Measurements from ENCODE around the gene KCNG2. TPM values are rescaled to one million over a fixed set of nuclear protein-coding genes. Genes with fewer than 3 reads are reported as not detected.

Gene KCNG2
- total RNA-seq, 1 donor from 2014 or later: not detected

DNA sequence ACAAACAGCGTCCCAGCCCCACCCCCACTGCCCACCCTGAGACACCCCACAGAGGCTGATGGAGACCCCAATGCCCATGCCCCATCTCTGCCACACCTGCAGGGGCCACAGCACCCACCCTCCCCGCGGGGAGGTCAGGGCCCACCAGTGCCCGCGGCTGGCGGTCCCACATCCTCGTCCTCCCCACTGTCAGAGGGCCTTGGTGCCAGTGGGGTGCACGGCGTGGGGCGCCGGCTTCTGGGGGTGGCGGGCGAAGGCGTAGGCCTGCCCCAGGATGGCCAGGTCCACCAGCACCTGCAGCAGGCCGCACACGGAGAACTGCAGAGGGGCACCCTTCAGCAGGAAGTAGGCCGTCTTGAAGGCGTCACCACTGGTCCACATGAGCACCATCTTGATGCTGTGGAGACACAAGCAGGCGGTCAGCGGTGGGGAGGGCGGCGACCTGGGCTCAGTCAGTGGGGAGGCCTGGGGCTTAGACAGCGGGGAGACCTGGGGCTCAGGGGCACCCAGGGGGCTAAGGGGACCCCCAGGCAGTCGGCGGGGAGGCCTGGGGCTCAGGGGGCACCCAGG lies 106.1 kb downstream of the KCNG2 start:
- H3K4me1 Mint-ChIP-seq: no peaks in the 10 kb centered on the region
- no peak for DNase-seq (ENCODE audit: low read depth, low spot score)
- H3K36me3 Mint-ChIP-seq (ENCODE audit: low read depth): peaks cover 40% of the 10 kb centered on the region
- TF ChIP-seq CTCF (conservative IDR thresholded peaks at IDR 0.05): no peak
- H3K27me3 Mint-ChIP-seq (ENCODE audit: low read depth): no peaks in the 10 kb centered on the region
- no peak overlapping the region for H3K4me3 Mint-ChIP-seq
- H3K9me3 Mint-ChIP-seq: peaks cover 9% of the 10 kb centered on the region
- H3K27ac Mint-ChIP-seq (ENCODE audit: unreplicated experiment): no peak overlapping the region

GRCh38 chr18:79904357-79905147 lies 106.8 kb downstream of the KCNG2 start:
- Mint-ChIP-seq H3K4me3 (no peak overlapping the region), H3K4me1 (no peaks in the 10 kb centered on the region), H3K27me3 (ENCODE audit: low read depth) (no peaks in the 10 kb centered on the region), H3K9me3 (peaks cover 9% of the 10 kb centered on the region), H3K27ac (ENCODE audit: unreplicated experiment) (no peak overlapping the region), H3K36me3 (ENCODE audit: low read depth) (peaks cover 44% of the 10 kb centered on the region)
- DNase-seq (ENCODE audit: low read depth, low spot score): no peak
- TF ChIP-seq CTCF (conservative IDR thresholded peaks at IDR 0.05): no peak

DNA sequence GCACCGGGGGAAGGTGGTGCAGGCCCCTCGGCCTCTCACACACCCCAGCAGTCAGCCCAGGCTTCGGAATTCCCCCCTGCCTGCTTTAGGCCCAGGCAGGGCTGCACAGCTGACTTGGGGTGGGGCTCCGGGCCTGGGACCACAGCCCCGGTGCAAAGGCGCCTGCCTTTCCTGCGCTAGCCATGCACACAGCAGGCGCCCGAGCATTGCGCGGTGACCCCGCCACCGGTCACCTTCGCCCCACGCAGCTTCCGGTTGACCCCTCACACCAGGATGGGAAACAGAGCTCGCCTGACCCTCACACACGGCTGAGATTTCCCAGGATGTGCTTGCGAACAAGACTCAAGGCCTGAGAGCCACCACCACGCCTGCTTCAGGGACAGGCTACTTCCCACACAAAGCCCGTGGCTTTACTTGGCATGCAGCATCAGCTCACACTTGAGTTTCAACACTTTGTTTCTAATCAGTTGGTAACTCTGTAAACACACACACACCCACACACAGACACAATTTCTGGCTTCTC lies 107.7 kb downstream of the KCNG2 start:
- no peaks in the 10 kb centered on the region for H3K27me3 Mint-ChIP-seq (ENCODE audit: low read depth)
- no peak for TF ChIP-seq CTCF (conservative IDR thresholded peaks at IDR 0.05)
- H3K36me3 Mint-ChIP-seq (ENCODE audit: low read depth): peaks cover 41% of the 10 kb centered on the region
- no peaks in the 10 kb centered on the region for H3K4me1 Mint-ChIP-seq
- DNase-seq (ENCODE audit: low read depth, low spot score): no peak
- peaks cover 9% of the 10 kb centered on the region for H3K9me3 Mint-ChIP-seq
- no peak overlapping the region for H3K27ac Mint-ChIP-seq (ENCODE audit: unreplicated experiment)
- no peak overlapping the region for H3K4me3 Mint-ChIP-seq

GRCh38 chr18:79905993-79906392 lies 108.3 kb downstream of the KCNG2 start:
- no peaks in the 10 kb centered on the region for H3K4me1 Mint-ChIP-seq
- H3K27ac Mint-ChIP-seq (ENCODE audit: unreplicated experiment): no peak overlapping the region
- peaks cover 41% of the 10 kb centered on the region for H3K36me3 Mint-ChIP-seq (ENCODE audit: low read depth)
- no peaks in the 10 kb centered on the region for H3K27me3 Mint-ChIP-seq (ENCODE audit: low read depth)
- H3K4me3 Mint-ChIP-seq: no peak overlapping the region
- peaks cover 9% of the 10 kb centered on the region for H3K9me3 Mint-ChIP-seq
- no peak for DNase-seq (ENCODE audit: low read depth, low spot score)
- no peak for TF ChIP-seq CTCF (conservative IDR thresholded peaks at IDR 0.05)

- Mint-ChIP-seq H3K9me3 (peaks cover 8% of the 10 kb centered on the region), H3K27ac (ENCODE audit: unreplicated experiment) (no peak overlapping the region), H3K4me1 (no peaks in the 10 kb centered on the region), H3K4me3 (no peak overlapping the region), H3K27me3 (ENCODE audit: low read depth) (no peaks in the 10 kb centered on the region), H3K36me3 (ENCODE audit: low read depth) (peaks cover 38% of the 10 kb centered on the region)
- no peak for TF ChIP-seq CTCF (conservative IDR thresholded peaks at IDR 0.05)
- DNase-seq (ENCODE audit: low read depth, low spot score): no peak
These were observed 109.0 kb downstream of the KCNG2 start for GRCh38 chr18:79906706-79907105.
